C4-2B (cell line): ENCODE results near the gene PM20D2.

ENCODE experiments used
- ZFX ChIP-seq: fragments of 450-650 bp; IDR thresholded peaks from 2 replicates; pipeline ENCODE4 v1.6.1; 2017
- TF ChIP-seq, protein P1 (sequence below): fragments of 450-650 bp; conservative IDR thresholded peaks from 2 replicates; pipeline ENCODE4 v1.5.1; 2017; ENCODE audit warnings: mild to moderate bottlenecking

DNA sequence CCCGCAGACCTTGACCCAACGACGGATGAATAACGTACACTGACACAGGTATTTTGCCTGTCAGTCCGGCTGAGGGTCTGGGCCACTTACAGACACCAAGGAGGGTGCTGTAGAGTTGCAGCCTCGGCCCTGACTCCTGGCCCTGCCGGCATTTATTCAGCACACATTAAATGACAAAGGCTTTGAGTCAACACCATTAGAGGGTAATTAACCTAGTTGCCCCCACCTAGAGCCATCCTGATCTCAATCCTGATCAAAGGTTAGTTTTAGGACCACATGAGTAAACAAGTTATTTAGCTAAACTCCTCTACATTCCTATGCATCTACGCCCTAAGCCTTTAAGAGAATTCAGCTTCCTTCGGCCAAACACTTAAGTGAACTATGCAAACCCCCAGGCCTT lies 11.9 kb upstream of the PM20D2 start:
- TF ChIP-seq, protein P1, sequence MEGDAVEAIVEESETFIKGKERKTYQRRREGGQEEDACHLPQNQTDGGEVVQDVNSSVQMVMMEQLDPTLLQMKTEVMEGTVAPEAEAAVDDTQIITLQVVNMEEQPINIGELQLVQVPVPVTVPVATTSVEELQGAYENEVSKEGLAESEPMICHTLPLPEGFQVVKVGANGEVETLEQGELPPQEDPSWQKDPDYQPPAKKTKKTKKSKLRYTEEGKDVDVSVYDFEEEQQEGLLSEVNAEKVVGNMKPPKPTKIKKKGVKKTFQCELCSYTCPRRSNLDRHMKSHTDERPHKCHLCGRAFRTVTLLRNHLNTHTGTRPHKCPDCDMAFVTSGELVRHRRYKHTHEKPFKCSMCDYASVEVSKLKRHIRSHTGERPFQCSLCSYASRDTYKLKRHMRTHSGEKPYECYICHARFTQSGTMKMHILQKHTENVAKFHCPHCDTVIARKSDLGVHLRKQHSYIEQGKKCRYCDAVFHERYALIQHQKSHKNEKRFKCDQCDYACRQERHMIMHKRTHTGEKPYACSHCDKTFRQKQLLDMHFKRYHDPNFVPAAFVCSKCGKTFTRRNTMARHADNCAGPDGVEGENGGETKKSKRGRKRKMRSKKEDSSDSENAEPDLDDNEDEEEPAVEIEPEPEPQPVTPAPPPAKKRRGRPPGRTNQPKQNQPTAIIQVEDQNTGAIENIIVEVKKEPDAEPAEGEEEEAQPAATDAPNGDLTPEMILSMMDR, result no peak
- no peak for TF ChIP-seq ZFX
